HCEC 1CT (cell line): ENCODE results near the gene LPIN1.
"Not testable (repeated sequence)": the region's sequence is repeated elsewhere in the genome, so short reads cannot be mapped to it uniquely, and the experiment has no call there.

ENCODE experiments used
- DNase-seq: peaks from one replicate; pipeline ENCODE4 v3.0.0-alpha.2; 2017

Gene LPIN1

GRCh38 chr2:11837875-11838734, 91.7 kb downstream of the LPIN1 start:
- no peak for DNase-seq

GRCh38 chr2:11839916-11840315, 93.5 kb downstream of the LPIN1 start:
- DNase-seq, result no peak

GRCh38 chr2:11842336-11842735, 95.9 kb downstream of the LPIN1 start:
- no peak for DNase-seq

GRCh38 chr2:11844798-11845197, 98.4 kb downstream of the LPIN1 start:
- DNase-seq, result not testable (repeated sequence)

GRCh38 chr2:11847935-11848334, 101.5 kb downstream of the LPIN1 start:
- not testable (repeated sequence) for DNase-seq

GRCh38 chr2:11850082-11850481, 103.7 kb downstream of the LPIN1 start:
- DNase-seq, result no peak

- no peak for DNase-seq
Observed at GRCh38 chr2:11852526-11853196, 106.2 kb downstream of the LPIN1 start.

GRCh38 chr2:11853197-11853588, 106.8 kb downstream of the LPIN1 start:
- DNase-seq, result no peak

GRCh38 chr2:11855064-11855760, 108.8 kb downstream of the LPIN1 start:
- no peak for DNase-seq

GRCh38 chr2:11856095-11856494, 109.7 kb downstream of the LPIN1 start:
- DNase-seq, result no peak

- no peak for DNase-seq
Observed at GRCh38 chr2:11858883-11859282, 112.5 kb downstream of the LPIN1 start.

GRCh38 chr2:11859975-11860374, 113.5 kb downstream of the LPIN1 start:
- DNase-seq, result not testable (repeated sequence)

GRCh38 chr2:11861044-11861443, 114.6 kb downstream of the LPIN1 start:
- DNase-seq, result no peak

GRCh38 chr2:11862049-11862448, 115.6 kb downstream of the LPIN1 start:
- DNase-seq, result no peak

GRCh38 chr2:11863103-11863502, 116.7 kb downstream of the LPIN1 start:
- no peak for DNase-seq

- DNase-seq, result peak; percentile 84
Observed at GRCh38 chr2:11863513-11864328, 117.3 kb downstream of the LPIN1 start.

GRCh38 chr2:11864724-11865123, 118.3 kb downstream of the LPIN1 start:
- DNase-seq, result no peak

- DNase-seq, result no peak
Observed at GRCh38 chr2:11865378-11865777, 118.9 kb downstream of the LPIN1 start.

GRCh38 chr2:11865805-11866204, 119.4 kb downstream of the LPIN1 start:
- no peak for DNase-seq

GRCh38 chr2:11866358-11867335, 120.2 kb downstream of the LPIN1 start:
- DNase-seq, result no peak

- DNase-seq, result no peak
Observed at GRCh38 chr2:11867926-11868325, 121.5 kb downstream of the LPIN1 start.
